GM10266 (cell line): ENCODE data around the gene FBXO42.
"Not testable (repeated sequence)": the region's sequence is repeated elsewhere in the genome, so short reads cannot be mapped to it uniquely, and the experiment has no call there.

Experiments
- DNase-seq: peaks from one replicate; pipeline ENCODE4 v3.0.0; 2012; ENCODE audit errors: extremely low spot score
- CTCF ChIP-seq: IDR thresholded peaks from 2 replicates; pipeline ENCODE4 v1.5.1; 2012; ENCODE audit warnings: mild to moderate bottlenecking, low read depth; ENCODE audit not compliant: control insufficient read depth, insufficient read depth; ENCODE audit errors: missing control alignments

FBXO42 gene

DNA sequence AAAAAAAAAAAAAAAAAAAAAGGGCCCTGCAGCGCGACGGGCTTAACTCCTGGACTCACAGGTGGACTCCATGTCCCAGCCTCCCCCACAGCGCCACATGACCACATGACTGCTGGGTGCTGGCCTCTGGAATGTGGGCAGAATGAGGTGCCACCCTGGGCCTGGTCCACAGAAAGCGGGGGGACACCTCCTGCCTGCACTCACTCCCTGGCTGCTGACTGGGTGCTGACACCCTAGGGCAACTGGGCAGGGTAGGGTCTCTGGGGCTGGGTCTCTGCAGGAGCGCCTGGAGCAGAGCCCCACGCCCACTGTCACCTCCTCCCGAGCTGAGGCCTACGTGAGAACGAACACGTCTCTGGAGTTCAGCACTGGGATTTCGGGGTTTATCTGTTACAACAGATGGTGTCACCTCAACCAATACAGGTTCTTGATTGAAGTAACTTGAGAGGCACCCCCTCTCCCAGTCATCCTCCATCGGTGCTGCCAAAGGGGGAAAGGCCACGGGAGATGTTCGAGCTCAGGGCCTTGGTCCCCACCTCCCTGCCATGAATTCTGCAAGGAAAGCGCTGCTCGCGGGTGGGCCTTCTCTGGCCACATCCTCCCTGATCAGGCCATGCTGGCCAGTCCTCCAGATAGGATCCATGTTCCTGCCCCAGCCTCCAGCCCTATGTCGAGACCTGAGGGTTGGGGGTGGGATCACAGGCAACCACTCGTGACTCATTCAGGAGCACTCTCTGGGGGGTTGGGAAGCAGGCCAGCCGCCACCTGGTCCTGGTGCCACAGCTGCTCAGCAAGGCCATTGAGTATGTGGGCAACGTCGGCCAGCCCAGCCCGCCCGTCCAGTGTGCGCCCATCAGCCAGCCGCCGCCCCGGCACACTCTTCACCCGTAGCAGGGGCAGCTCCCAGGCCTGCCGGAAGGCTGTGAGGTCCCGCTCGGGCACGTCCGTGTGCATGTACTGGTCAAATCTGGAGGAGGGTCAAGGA, 120.7 kb downstream of the FBXO42 start:
- no peak for DNase-seq
- no peak for TF ChIP-seq CTCF

DNA sequence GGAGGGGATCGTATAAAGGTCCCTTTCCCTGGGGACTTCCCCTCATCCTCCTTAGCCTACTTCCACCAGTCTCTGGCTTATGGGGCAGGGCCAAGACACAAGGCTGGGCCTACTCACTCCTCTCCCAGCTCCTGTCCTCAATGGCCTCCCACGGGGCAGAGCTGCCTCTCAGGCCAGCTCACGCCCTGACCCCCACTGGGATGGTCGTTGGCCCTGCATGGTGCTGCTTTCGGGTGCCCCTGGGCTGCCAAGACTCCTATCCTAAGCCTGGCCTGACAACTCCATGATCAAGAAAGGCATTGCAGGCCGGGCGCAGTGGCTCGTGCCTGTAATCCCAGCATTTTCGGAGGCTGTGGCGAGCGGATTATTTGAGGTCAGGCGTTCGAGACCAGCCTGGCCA, 121.5 kb downstream of the FBXO42 start:
- TF ChIP-seq CTCF = no peak
- DNase-seq = no peak

- no peak for TF ChIP-seq CTCF
- DNase-seq = no peak
Observed at GRCh38 chr1:16229976-16230740, 122.1 kb downstream of the FBXO42 start.

GRCh38 chr1:16226490-16227179, 125.6 kb downstream of the FBXO42 start:
- no peak for TF ChIP-seq CTCF
- no peak for DNase-seq

- TF ChIP-seq CTCF = no peak
- no peak for DNase-seq
Observed at GRCh38 chr1:16226129-16226489, 126.2 kb downstream of the FBXO42 start.

DNA sequence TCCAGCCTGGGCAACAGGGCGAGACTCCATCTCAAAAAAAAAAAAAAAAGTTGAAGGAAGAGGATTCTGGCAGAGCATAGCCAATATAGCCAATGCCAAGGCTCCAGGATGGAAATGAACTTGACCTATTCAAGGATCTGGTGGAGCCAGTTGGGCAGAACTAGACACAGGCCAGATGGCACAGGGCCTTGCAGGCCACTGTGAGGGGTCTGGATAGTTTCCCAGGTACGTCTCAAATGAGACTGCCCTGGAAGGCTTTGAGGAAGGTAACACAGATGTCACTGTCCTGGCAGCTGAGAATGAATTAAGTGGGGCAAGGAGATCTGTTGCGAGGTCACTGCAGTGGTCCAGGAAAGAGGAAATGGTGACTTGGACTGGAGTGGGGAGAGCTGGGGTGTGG, 127.8 kb downstream of the FBXO42 start:
- no peak for DNase-seq

GRCh38 chr1:16222716-16223115, 129.6 kb downstream of the FBXO42 start:
- not testable (repeated sequence) for DNase-seq

More for the DNA sequence above, 127.8 kb downstream of the FBXO42 start:
- no peak for TF ChIP-seq CTCF
